ENCODE data around the gene PKD1.

DNA sequence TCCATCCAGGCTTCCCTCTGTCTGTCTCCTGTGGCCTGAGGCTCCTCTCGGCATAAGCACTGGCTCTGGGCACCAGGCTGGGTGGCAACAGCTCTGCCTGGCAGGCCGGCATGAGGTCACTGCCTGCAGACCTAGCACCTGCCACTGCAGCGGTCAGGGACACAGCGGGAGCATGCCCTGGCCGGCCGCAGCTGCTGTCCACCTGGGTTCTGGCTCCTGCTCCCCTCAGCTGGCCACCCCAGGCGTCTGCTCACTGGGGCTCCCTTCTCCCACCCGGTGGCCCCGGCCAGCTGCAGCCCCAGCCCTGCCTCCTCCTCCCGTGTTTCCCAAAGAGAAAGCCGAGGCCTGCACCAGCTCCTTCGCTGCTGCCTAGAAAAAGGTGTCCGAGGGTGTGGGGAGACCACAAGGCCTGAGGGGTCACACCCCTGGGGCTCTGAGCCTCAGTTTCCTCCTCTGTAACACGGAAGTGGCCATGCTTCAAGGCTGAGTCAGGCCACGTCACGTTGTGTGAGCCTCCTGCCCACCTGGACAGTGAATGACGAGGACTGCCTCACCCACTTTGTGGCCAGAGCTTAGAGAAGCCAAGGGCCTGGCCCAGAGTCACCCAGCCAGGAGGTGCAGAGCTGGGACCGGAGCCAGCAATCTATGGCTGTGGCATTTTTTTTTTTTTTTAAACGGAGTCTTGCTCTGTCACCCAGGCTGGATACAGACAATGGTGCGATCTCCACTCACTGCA lies 94.7 kb downstream of the PKD1 start:
- TF ChIP-seq CTCF (conservative IDR thresholded peaks at IDR 0.05; ENCODE audit: low read depth, low read length) (no peak), EZH2 (IDR thresholded peaks at IDR 0.05; ENCODE audit: low read length, unreplicated experiment) (no peak), EZH2phosphoT487 (IDR thresholded peaks at IDR 0.05; ENCODE audit: borderline replicate concordance, low read length) (no peak)
